NCI-H1105 (cell line): ENCODE measurements around the gene TBC1D10A.

Experiments used
- DNase-seq: peaks from one replicate; lab custom pipeline; 2025; lab: John Stamatoyannopoulos, UW

Gene TBC1D10A

GRCh38 chr22:30320021-30320556 is 6.7 kb downstream of the TBC1D10A start:
- no peak for DNase-seq

- no peak for DNase-seq
These were observed 7.8 kb downstream of the TBC1D10A start for GRCh38 chr22:30318799-30319419.

- DNase-seq, result no peak
These were observed 9.0 kb downstream of the TBC1D10A start for GRCh38 chr22:30317778-30318177.

DNA sequence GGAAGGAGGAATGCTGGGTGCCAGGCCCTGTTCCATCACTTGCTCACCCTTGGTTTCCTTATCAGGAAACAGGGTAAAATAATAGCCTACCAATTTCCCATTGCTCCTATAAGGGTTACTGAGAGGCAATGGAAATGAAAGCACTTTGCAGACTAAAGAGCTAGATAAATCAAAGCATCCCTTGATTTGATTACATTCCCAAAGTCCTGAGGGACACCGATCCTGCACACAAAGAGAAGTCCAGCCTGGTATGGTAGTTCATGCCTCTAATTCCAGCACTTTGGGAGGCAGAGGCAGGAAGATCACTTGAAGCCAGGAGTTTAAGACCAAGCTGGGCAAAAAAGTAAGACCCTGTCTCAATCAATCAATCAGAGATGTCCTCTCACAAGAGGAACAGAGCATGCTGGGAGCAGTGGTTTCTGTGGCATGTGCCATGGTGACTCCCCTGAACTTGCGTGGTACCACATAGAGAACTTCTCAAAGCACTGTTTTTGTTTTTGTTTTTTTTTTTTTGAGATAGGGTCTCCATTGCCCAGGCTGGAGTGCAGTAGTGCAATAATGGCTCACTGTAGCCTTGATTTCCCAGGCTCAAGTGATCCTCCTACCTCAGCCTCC is 10.7 kb downstream of the TBC1D10A start:
- DNase-seq, result no peak

GRCh38 chr22:30314915-30315314 is 11.8 kb downstream of the TBC1D10A start:
- DNase-seq, result no peak

DNA sequence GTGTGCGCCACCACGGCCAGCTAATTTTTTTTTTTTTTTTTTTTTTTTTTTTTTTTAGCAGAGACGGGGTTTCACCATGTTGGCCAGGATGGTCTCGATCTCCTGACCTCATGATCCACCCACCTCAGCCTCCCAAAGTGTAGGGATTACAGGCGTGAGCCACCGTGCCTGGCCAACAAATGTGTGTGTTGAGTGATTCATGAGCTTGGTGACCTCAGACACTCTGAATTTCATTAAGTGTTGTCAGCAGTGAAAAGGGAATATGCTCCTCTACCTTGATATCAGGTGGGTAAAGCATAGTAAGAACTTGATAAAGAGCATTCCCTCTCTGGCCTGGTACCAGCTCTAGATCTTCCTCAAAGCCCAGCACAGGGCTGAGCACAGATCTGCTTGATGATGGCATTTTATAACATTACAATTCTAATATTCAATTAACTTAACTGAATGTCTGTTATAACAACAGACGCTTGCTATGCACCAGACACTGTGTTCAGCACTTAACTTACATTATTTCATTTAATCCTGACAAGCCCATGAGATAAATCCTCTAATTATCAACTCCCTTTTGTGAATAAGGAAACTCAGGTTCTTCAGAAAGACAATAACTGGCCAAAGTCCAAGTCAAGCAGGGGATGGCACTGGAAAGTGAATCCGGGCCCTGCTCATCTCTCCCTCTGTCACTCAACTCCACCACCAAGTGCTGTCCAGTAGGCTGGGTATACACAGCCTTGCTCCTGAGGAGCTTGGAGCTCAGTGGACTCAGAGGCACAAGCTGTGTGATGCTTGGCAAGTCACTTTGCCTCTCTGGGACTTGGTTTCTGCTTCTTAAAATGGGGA is 13.0 kb downstream of the TBC1D10A start:
- no peak for DNase-seq

DNA sequence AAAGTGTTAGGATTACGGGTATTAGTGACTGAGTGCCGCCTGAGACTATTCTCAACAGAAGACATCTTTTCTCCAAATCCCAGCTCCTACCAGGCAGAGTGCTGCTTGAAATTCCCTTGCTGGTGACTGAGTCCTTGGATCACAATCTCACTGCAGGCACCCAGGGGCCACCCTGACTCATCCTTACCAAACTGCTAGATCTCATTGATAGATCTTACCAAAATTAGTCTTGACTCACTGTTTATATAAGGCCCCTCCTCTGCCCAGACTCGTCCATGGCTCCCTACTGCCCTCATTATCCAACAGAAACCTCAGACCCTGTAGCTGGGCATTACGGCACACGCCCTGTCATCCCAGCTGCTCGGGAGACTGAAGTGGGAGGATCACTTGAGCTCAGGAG is 14.7 kb downstream of the TBC1D10A start:
- DNase-seq, result no peak

DNA sequence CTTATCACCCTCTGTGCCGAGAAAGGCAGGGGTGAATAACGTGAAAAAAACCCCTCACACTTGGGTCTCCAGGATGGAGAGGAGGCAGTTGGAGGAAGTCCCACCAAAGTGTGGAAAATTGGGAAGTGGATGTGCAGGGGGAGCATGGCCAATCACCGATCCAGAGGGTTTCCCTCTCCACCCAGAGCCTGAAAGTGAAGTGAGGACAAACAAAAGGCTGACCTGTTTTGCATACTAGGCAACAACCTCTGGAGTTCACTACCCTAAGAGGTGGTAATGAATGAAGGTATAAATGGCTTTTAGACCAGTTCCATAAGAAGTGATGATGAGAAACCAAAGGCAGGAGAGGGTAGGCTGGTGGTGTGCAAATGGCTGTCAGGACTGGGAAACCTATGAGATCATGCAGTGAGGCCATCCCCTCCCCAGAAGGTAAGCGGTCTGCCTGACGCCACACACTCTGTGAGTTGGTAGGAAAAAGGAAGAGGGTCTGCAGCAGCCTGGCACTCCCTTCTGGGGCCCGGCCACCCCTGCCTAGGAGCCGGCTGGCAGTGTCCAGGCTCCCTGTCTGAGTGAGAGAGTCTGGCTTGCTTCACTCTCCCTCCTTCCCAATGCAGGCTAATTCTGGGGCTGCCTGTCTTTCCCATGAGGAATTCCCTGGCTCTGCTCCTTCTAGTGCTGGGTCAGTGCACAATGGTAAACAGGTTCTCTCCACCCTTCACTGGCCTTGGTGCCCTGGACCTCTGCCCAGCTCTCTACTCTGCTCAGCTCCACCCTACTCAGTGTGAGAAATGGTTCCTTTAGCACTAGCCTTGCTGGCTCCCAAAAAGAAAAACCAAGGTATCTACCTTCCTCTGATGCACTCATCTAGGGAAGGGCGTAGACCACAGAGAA is 15.6 kb downstream of the TBC1D10A start:
- DNase-seq, result no peak

DNA sequence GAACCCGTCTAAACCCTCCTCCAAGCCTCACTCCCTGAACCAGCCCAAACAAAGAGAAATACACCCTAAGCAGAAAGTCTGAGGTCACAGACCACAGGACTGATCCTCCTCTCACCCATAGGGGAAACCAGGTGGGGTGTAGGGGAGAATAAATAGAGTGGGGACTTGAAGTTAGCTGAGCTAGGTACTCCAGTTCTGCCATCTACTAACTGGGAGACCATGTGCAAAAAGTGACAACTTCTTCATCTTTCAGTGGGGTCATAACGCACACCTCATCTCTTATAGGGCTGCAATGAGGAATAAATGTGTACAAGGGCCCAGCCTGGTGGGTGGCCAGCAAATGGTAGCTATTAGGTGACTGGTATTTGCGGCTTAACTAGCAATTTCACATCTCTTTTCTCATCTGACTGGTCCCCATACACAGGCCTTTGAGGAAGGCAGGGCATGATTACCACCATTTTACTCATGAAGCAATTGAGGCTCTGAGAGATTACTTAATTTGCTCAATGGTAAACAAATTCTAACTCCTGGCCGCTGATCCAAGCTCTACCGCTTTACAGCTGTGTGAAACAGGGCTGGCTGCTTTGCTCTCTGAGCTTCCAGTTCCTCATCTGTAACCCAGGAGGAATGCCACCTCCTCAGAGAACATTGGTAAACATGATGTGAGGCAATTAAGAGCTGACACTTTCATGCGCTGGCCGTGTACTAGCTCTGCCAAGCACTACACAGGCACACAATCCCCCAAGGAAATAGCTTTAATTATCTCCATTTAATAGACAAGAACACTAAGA is 16.6 kb downstream of the TBC1D10A start:
- no peak for DNase-seq

DNA sequence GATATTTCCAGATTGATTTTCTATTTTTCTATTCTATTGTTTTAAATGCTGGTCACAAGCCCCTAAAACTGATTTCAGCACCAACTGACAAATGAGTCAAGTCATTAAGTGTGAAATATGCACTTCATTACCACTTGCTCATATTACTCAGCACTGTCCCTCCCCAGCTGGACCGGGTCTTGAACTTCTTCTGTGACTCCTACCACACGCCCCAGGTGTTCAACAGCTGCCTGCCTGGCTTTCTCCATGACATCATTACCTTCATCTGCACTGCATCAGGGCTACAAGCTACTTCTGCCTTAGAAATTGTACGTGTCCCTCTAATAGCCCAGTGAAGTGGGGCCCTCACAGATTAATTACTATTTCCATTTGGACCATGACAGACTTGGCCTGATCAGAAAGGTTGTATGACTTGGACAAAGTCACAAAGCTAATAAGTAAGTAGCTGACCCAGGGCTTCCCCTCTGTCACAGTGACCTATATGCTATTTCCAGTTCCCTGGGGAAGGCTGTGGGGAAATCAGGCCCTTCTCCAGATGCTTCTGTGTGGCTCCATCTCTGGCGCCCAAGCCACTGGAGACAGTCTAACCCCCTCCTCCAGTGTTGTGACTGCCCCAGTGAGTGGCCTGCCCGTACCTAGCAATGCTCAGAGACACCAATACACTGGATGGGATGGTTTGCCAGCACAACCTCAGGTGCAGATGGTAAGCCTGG is 18.1 kb downstream of the TBC1D10A start:
- no peak for DNase-seq

DNA sequence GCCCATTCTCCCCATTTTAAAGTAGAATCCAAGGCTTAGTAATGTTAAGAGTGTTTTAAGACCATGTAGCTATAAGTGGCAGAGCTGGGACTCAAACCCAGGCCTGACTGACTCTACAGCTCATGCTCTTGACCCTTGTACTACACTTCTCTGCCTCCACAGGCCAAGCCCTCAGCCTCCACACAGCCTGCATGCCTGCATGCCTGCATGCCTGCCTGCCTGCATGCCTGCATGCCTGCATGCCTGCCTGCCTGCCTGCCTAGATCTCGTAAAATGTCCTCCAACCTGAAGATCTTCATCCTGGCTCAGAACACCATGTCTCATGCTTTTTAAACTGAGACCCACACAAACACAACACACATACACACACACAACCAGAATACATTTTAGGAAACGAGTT is 18.6 kb downstream of the TBC1D10A start:
- no peak for DNase-seq

DNA sequence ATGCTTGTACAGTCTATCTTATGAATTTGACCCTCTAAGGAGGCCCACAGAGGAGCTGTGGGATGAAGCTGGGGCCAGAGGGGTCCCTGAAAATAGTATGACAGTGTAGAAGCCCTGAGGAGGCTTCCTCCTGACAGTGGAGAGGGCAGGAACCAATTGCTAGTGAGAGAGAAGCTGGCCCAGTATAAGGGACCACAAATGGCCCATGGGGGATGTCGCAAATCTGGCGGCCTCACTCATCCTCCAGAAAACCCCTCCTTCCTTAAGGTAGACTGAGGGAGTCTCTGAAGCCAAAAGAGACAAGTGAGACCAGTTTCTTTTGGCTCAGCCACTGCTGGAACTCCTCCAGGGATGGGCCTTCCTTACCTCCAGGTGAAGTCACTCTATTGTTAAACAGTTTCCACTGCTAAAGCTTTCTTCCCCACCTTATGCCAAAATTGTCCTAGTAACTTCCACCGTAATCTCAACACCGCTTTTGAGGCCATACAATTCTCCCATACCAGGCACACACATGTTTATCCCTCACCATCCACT is 19.6 kb downstream of the TBC1D10A start:
- no peak for DNase-seq

DNA sequence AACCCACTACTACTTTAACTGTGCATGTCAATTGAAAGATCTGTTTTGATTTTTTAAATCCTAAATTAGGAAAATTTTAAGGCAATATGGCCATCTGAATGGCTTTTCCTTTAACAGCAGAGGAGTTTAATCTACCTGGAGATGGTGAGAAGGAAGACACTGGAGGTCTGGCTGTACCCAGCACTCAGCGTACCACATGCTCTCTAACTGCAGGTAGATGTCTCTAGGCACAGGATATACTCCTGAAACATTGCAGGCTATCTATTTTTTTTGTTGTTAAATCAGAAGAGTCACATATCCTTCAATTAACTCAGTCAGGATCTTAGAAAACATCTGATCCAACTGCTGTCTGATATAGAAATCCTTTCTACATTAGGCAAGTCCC is 20.1 kb downstream of the TBC1D10A start:
- DNase-seq, result no peak

GRCh38 chr22:30305906-30306626 is 20.7 kb downstream of the TBC1D10A start:
- no peak for DNase-seq

- no peak for DNase-seq
These were observed 21.2 kb downstream of the TBC1D10A start for GRCh38 chr22:30305519-30305905.

DNA sequence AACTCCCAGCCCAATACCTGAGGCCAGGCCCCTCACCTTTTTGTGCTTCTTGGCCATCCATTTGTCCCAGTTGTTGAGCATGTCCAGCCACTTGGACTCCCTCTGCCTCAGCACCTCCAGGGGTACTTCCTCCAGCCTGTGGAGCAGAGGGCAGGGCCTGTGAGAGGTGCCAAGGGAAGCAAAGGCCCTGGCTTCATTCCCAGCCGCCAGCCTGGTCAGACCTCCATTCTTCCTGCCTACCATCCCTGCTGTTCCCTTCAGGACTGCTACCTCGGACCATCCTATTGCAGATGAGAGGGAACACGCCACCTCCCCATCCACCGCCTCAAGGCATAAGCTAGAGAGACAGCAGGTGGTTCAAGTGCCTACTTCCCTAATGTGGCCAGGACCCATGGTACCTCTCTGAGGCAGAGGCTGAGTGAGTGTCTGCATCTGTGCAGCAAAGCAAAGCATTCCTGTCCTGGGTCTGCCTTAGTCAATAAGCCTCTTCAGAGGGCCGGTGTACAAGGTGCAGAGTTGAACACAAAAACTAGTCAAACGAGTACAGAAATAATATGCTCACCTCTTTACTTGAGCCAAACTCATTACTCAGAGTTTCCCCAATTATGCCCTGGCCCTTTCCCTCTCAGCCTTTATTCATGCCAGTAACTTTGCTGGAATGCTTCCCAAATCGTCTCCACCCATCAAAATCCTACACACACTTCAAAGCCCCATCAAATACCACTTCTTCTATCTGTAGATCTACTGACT is 22.1 kb downstream of the TBC1D10A start:
- no peak for DNase-seq

DNA sequence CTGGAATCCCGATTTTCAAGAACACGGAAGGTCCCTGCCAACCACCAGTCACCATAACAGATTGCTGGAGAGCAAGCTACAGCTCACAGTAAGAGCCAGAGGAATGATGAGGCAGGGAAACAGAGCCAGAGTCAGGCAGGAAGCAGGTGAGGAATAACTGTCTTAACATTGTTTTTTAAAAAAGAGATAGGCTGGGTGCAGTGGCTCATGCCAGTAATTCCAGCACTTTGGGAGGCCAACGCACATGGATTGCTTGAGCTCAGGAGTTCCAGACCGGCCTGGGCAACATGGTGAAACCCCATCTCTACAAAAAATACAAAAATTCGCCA is 24.0 kb downstream of the TBC1D10A start:
- DNase-seq, result no peak

- DNase-seq, result no peak
These were observed 24.5 kb downstream of the TBC1D10A start for GRCh38 chr22:30301995-30302809.
